GM06990 (cell line): ENCODE results near the gene ADCY5.

ENCODE experiments used
- DNase-seq: peaks from one replicate; pipeline ENCODE4 v3.0.0-alpha.2; 2011; ENCODE audit not compliant: insufficient read length; ENCODE audit errors: extremely low read depth
- H3K27me3 ChIP-seq: replicated peaks from 2 replicates; pipeline ENCODE4 v1.6.0; 2011; ENCODE audit warnings: low read length; ENCODE audit not compliant: control insufficient read depth, insufficient read depth
- H3K36me3 ChIP-seq: 2 replicates; pipeline ENCODE4 v1.5.1; 2011; ENCODE audit warnings: low read length; ENCODE audit not compliant: control insufficient read depth, insufficient read depth
- H3K4me3 ChIP-seq: replicated peaks from 2 replicates; pipeline ENCODE4 v1.5.1; 2011; ENCODE audit warnings: low read depth, mild to moderate bottlenecking, control low read depth, low read length
- CTCF ChIP-seq: IDR thresholded peaks from 2 replicates; pipeline ENCODE4 v1.5.1; 2011; ENCODE audit warnings: low read length, control low read depth, mild to moderate bottlenecking, inconsistent platforms; ENCODE audit not compliant: insufficient read depth, poor library complexity, severe bottlenecking

Gene ADCY5

GRCh38 chr3:123325766-123326256 lies 123.1 kb downstream of the ADCY5 start:
- TF ChIP-seq CTCF = no peak
- DNase-seq = no peak
- H3K27me3 ChIP-seq = peaks cover 3% of the 10 kb centered on the region
- H3K36me3 ChIP-seq = no peaks in the 10 kb centered on the region
- H3K4me3 ChIP-seq = no peak overlapping the region

DNA sequence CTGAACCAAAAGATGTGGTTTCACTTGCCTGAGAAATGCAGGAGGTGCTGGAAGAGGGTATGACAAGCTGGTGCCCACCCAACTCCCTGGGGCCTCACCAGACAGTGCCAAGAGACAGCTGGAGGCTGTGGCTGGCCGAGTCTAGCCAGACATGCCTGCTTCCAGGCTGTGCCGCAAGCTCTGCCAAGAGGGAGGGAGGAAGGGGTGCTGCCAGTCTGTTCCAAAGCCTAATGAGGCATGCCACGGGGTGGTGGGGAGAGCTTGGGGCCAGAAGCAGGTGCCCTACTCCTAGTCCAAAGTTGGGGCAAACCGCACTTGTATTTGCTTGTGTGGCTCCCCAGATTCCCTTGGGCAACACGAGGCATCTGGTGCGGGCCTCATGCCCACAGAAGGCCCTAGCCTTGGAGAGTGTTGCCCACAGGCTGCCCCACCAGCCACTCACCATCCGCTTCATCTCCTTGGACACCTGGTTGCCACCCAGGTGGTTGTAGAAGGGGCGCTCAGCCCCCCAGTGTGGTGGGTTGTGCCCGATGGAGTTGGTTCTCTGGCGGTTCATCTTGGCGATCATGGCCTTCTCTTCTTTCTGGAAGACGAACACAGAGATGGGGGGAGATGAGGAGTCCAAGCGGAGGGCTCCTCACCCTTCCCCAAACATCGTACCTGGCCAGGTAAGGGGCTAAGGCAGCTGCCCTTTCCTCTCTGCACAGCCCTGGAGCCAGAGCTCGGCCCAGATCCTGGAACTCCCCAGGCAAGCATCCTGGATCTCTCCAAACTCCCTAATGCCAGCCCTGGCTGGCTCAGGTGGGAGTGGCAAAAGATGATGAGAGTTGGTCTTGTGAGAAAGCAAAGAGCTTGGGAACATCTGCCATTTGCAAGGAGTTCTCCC lies 123.8 kb downstream of the ADCY5 start:
- H3K4me3 ChIP-seq = no peak overlapping the region
- no peaks in the 10 kb centered on the region for H3K36me3 ChIP-seq
- no peak for TF ChIP-seq CTCF
- no peak for DNase-seq
- H3K27me3 ChIP-seq = peaks cover 3% of the 10 kb centered on the region

GRCh38 chr3:123323781-123324180 lies 125.1 kb downstream of the ADCY5 start:
- TF ChIP-seq CTCF = no peak
- Histone ChIP-seq H3K27me3 (peaks cover 4% of the 10 kb centered on the region), H3K4me3 (no peak overlapping the region), H3K36me3 (no peaks in the 10 kb centered on the region)
- DNase-seq = no peak

DNA sequence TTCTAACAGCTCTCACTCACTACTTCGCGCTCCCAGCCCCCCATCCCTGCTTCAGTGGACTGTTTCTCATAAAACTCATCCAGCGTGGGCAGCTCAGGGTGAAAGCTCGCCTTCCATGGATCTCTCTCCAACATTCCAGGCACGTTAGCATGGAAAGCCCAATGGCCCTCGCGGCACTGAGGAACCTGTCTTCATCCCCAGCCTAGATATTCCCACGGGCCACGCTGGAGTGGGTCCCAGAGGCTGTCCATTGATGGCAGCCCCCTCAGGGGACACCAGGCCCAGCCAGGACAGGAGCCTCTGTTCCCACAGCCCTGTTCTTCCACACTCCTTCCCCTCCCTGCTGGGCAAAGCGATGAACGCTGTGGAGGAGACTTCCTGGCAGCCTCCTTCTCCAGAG lies 126.0 kb downstream of the ADCY5 start:
- DNase-seq = no peak
- peaks cover 3% of the 10 kb centered on the region for H3K27me3 ChIP-seq
- no peaks in the 10 kb centered on the region for H3K36me3 ChIP-seq
- H3K4me3 ChIP-seq = no peak overlapping the region
- TF ChIP-seq CTCF = no peak

GRCh38 chr3:123321806-123322205 lies 127.1 kb downstream of the ADCY5 start:
- Histone ChIP-seq H3K4me3 (no peak overlapping the region), H3K36me3 (no peaks in the 10 kb centered on the region), H3K27me3 (peaks cover 3% of the 10 kb centered on the region)
- no peak for TF ChIP-seq CTCF
- no peak for DNase-seq
